GM13976 (cell line): ENCODE data around the gene ABCC1.
"Not testable (repeated sequence)": the region's sequence is repeated elsewhere in the genome, so short reads cannot be mapped to it uniquely, and the experiment has no call there.

ENCODE experiments used
- DNase-seq: peaks from one replicate; pipeline ENCODE4 v3.0.0; 2012; ENCODE audit warnings: low spot score
- CTCF ChIP-seq: IDR thresholded peaks from 2 replicates; pipeline ENCODE4 v1.5.1; 2012; ENCODE audit warnings: borderline replicate concordance, mild to moderate bottlenecking; ENCODE audit not compliant: insufficient read depth; ENCODE audit errors: extremely low read depth, missing control alignments, control extremely low read depth
- in situ Hi-C: fragments of 300-500 bp; cut with MboI; formaldehyde crosslinking; loops from one replicate; pipeline ENCODE4 v1.12.0; 2022; ENCODE audit warnings: low sequenced_read_pairs, mixed read lengths, inconsistent platforms; ENCODE audit not compliant: unreplicated experiment

ABCC1 gene

GRCh38 chr16:15911198-15911597, 38.2 kb upstream of the ABCC1 start:
- in situ Hi-C loops = no loop called here
- DNase-seq = no peak
- no peak for TF ChIP-seq CTCF

GRCh38 chr16:15913046-15913698, 36.2 kb upstream of the ABCC1 start:
- in situ Hi-C loops = no loop called here
- DNase-seq = no peak
- TF ChIP-seq CTCF = no peak

- no peak for TF ChIP-seq CTCF
- in situ Hi-C loops = no loop called here
- DNase-seq = no peak
Observed at GRCh38 chr16:15915555-15916081, 33.8 kb upstream of the ABCC1 start.

- TF ChIP-seq CTCF = no peak
- no peak for DNase-seq
- in situ Hi-C loops = no loop called here
Observed at GRCh38 chr16:15916323-15916722, 33.1 kb upstream of the ABCC1 start.

GRCh38 chr16:15918314-15918713, 31.1 kb upstream of the ABCC1 start:
- in situ Hi-C loops, DNase-seq: not testable (repeated sequence)

- TF ChIP-seq CTCF = no peak
- DNase-seq = no peak
- in situ Hi-C loops = no loop called here
Observed at GRCh38 chr16:15919331-15919730, 30.1 kb upstream of the ABCC1 start.

GRCh38 chr16:15924996-15925395, 24.4 kb upstream of the ABCC1 start:
- in situ Hi-C loops = no loop called here

More at GRCh38 chr16:15924996-15925395, 24.4 kb upstream of the ABCC1 start:
- DNase-seq = no peak
- no peak for TF ChIP-seq CTCF
